Peyer's patch (tissue), 4 donors: ENCODE results near the gene DCANP1.

Experiments used
- POLR2A ChIP-seq, 2 donors: fragments of 450-650 bp; IDR thresholded peaks; one replicate each; pipeline ENCODE4 v1.5.1; 2017; ENCODE audit warnings: antibody characterized with exemption in 2 of 2, mild to moderate bottlenecking in 2 of 2, moderate library complexity in 2 of 2
- TF ChIP-seq, protein P1 (sequence below), 6 experiments: fragments of 450-650 bp in 4 of 6; fragments of 200-600 bp in 2 of 6; sonication (generic) in 1 of 6; IDR thresholded peaks; one replicate each; pipeline ENCODE4 v1.5.1; 2017 to 2019; ENCODE audit warnings: antibody characterized with exemption in 6 of 6, mild to moderate bottlenecking in 3 of 6, moderate library complexity in 1 of 6

DNA sequence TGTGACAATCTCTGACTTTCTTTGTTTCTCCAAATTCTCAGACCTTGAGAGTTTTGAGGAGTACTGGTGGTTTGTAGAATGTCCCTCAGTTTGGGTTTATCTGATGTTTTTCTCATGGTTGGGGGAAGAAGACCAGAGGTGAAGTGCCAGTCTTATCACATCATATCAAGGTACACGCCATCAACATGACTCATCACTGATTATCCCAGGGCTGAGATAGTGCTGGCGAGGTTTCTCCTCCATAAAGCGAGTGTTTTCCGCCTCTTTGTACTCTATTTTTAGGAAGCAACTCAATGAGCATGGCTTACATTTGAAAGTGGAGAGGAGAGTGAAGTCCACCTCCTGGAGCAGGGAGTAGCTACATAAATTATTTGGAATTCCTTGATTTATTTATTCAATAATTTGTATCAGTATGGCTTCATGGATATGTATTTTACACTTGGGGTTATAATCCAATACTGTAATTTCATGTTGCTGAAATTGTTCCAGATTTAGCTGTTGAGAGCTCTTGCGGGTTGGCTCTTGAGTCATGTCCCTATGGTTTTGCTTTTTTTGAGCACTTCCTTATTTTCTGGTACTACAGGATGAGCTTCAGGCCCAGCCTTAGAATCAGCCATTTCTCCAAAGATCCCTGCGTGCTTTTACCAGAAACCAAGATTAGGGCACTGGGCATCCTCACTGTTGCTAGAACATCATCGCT is 23.9 kb downstream of the DCANP1 start:
- no peak for TF ChIP-seq POLR2A (IDR thresholded peaks at IDR 0.05)
- TF ChIP-seq, protein P1, sequence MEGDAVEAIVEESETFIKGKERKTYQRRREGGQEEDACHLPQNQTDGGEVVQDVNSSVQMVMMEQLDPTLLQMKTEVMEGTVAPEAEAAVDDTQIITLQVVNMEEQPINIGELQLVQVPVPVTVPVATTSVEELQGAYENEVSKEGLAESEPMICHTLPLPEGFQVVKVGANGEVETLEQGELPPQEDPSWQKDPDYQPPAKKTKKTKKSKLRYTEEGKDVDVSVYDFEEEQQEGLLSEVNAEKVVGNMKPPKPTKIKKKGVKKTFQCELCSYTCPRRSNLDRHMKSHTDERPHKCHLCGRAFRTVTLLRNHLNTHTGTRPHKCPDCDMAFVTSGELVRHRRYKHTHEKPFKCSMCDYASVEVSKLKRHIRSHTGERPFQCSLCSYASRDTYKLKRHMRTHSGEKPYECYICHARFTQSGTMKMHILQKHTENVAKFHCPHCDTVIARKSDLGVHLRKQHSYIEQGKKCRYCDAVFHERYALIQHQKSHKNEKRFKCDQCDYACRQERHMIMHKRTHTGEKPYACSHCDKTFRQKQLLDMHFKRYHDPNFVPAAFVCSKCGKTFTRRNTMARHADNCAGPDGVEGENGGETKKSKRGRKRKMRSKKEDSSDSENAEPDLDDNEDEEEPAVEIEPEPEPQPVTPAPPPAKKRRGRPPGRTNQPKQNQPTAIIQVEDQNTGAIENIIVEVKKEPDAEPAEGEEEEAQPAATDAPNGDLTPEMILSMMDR (IDR thresholded peaks at IDR 0.05), result no peak
